ENCODE data around the gene SAMD8.

DNA sequence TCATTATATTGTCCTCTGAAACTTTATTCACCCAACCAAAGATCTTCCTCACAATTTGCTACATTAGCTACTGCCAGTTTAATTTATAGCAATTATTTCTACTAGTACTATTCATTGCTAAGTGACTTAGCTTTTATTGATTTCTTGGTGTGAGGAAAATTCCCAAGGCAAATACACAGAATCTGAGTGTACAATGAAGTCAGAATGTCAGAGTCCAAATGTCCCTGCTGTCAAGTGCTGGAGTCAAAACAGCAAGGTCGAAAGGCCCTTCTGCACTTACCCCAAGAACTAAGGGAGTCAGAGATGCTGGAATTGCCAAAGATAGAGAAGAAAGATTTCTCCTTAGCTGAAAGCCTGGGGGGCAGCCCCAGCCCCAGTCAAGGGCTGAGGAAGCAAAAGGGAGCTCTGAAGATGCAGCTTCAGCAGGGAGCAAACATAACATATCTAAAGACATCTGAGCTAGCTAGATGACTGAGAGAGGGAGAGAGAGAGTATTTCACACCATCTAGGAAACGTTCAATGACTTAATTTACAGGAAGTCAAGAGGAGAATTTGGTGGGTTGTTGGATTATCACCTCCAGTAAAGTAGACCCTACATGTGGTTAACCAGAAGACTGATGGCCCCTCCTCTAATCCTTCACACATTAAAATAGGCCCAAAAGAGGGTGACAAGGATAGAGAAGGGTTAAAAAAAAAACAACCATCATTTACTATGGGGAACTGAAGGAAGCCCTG, 36.6 kb upstream of the SAMD8 start:
- no peak for TF ChIP-seq EZH2 (IDR thresholded peaks at IDR 0.05; ENCODE audit: borderline replicate concordance, low read depth, low read length, severe bottlenecking)
- TF ChIP-seq POLR2AphosphoS5 (IDR thresholded peaks at IDR 0.05; ENCODE audit: insufficient read depth, low read depth, low read length) = no peak
- TF ChIP-seq, protein P1, sequence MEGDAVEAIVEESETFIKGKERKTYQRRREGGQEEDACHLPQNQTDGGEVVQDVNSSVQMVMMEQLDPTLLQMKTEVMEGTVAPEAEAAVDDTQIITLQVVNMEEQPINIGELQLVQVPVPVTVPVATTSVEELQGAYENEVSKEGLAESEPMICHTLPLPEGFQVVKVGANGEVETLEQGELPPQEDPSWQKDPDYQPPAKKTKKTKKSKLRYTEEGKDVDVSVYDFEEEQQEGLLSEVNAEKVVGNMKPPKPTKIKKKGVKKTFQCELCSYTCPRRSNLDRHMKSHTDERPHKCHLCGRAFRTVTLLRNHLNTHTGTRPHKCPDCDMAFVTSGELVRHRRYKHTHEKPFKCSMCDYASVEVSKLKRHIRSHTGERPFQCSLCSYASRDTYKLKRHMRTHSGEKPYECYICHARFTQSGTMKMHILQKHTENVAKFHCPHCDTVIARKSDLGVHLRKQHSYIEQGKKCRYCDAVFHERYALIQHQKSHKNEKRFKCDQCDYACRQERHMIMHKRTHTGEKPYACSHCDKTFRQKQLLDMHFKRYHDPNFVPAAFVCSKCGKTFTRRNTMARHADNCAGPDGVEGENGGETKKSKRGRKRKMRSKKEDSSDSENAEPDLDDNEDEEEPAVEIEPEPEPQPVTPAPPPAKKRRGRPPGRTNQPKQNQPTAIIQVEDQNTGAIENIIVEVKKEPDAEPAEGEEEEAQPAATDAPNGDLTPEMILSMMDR (IDR thresholded peaks at IDR 0.05; ENCODE audit: extremely low read depth in 1 of 2, insufficient read depth in 1 of 2, low read depth in 1 of 2, low read length in 2 of 2) = no peak
- TF ChIP-seq POLR2A (IDR thresholded peaks at IDR 0.05; ENCODE audit: low read depth, low read length) = no peak
- no peak for TF ChIP-seq GATA2 (IDR thresholded peaks at IDR 0.05; ENCODE audit: insufficient read depth, insufficient read length, low read depth, low read length)
- no peak for TF ChIP-seq MYC (IDR thresholded peaks at IDR 0.05; ENCODE audit: low read depth, low read length)
- TF ChIP-seq, protein P2, sequence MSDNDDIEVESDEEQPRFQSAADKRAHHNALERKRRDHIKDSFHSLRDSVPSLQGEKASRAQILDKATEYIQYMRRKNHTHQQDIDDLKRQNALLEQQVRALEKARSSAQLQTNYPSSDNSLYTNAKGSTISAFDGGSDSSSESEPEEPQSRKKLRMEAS (IDR thresholded peaks at IDR 0.05; ENCODE audit: insufficient read depth, insufficient read length) = no peak
- no peak for TF ChIP-seq FOS (IDR thresholded peaks at IDR 0.05; ENCODE audit: borderline replicate concordance, insufficient read depth, low read length)
